Spleen (tissue), 11 donors: Measurements from ENCODE around the gene SLC39A13. TPM values are rescaled to one million over a fixed set of nuclear protein-coding genes. Genes with fewer than 3 reads are reported as not detected.

Experiments
- DNase-seq: peaks from one replicate; pipeline ENCODE4 v3.0.0-alpha.2; 2020
- H3K27ac ChIP-seq, 8 donors: fragments of 200-600 bp; sonication (generic) in 7 of 8; 1 replicate in 4 of 8; 2 replicates in 4 of 8; pipeline versions ENCODE4 v1.5.0 to v1.8.0; 2016 to 2021; ENCODE audit warnings: inconsistent platforms in 4 of 8, mild to moderate bottlenecking in 4 of 8, moderate library complexity in 1 of 8
- H3K27me3 ChIP-seq, 7 donors: fragments of 200-600 bp; sonication (generic) in 6 of 7; replicated peaks in 1 of 7; 1 replicate in 4 of 7; 2 replicates in 3 of 7; pipeline versions ENCODE4 v1.5.0 to v1.8.0; 2016 to 2021; ENCODE audit warnings: inconsistent platforms in 3 of 7, mild to moderate bottlenecking in 1 of 7
- H3K36me3 ChIP-seq, 6 donors: fragments of 200-600 bp; sonication (generic) in 5 of 6; 1 replicate in 4 of 6; 2 replicates in 2 of 6; pipeline versions ENCODE4 v1.5.0 to v1.8.0; 2016 to 2021; ENCODE audit warnings: inconsistent platforms in 2 of 6
- H3K4me1 ChIP-seq, 6 donors: fragments of 200-600 bp; sonication (generic) in 5 of 6; 1 replicate in 3 of 6; 2 replicates in 3 of 6; pipeline versions ENCODE4 v1.5.0 to v1.8.0; 2016 to 2021; ENCODE audit warnings: inconsistent platforms in 3 of 6
- H3K4me3 ChIP-seq, 8 donors: fragments of 200-600 bp; sonication (generic) in 7 of 8; 1 replicate in 4 of 8; 2 replicates in 4 of 8; pipeline versions ENCODE4 v1.5.0 to v1.8.0; 2016 to 2021; ENCODE audit warnings: inconsistent platforms in 4 of 8, mild to moderate bottlenecking in 4 of 8, moderate library complexity in 2 of 8
- H3K9me3 ChIP-seq, 8 donors: fragments of 200-600 bp; sonication (generic) in 7 of 8; 1 replicate in 4 of 8; 2 replicates in 4 of 8; pipeline versions ENCODE4 v1.5.0 to v1.8.0; 2016 to 2021; ENCODE audit warnings: inconsistent platforms in 4 of 8
- POLR2A ChIP-seq, 3 donors: fragments of 450-650 bp; IDR thresholded peaks; one replicate each; pipeline ENCODE4 v1.5.1; 2017; ENCODE audit warnings: antibody characterized with exemption in 3 of 3, mild to moderate bottlenecking in 1 of 3
- POLR2AphosphoS5 ChIP-seq, 3 donors: sonication (generic); formaldehyde crosslinking; IDR thresholded peaks; one replicate each; pipeline ENCODE4 v1.5.1; 2017; ENCODE audit warnings: antibody characterized with exemption in 3 of 3
- WGBS, 5 donors: extraction: QIAGEN DNeasy Blood & Tissue Kit in 3 of 5; methylation state at CpG; one replicate each; pipeline versions ENCODE4 v1.1.5 to v1.1.7; 2013 to 2018; 5-methylcytosine and 5-hydroxymethylcytosine counted together
- intact Hi-C: fragments of 100-400 bp; cut with DNase I; formaldehyde crosslinking; loops from one replicate; pipeline ENCODE4 v1.15.0; 2023; ENCODE audit warnings: low total_unique reads
- polyA plus RNA-seq, 3 donors: library from polyadenylated mRNA; stranded (reverse); fragments of 200-250 nt; gene quantifications; one replicate each; pipeline ENCODE4 v1.2.1, GENCODE V29; 2013
- total RNA-seq, 7 donors: library from RNA; depleted of rRNA in 3 of 7; stranded (reverse); fragments of >200 nt in 3 of 7; fragmentation: NEBNext Ultra II Directional in 4 of 7; extraction: Animal tissue kit (Norgen Biotek cat#: 25700) in 4 of 7; gene quantifications; one replicate each; pipeline versions ENCODE4 v1.1.0 to v1.2.1, GENCODE V29; 2016 to 2021
- TF ChIP-seq, protein P1 (sequence below), 11 experiments: fragments of 200-600 bp in 7 of 11; fragments of 450-650 bp in 4 of 11; sonication (generic) in 4 of 11; IDR thresholded peaks in 8 of 11; conservative IDR thresholded peaks in 3 of 11; 1 replicate in 7 of 11; 2 replicates in 4 of 11; pipeline versions ENCODE4 v1.4.0 to v1.8.0; 2016 to 2021; ENCODE audit warnings: antibody characterized with exemption in 11 of 11, inconsistent platforms in 4 of 11, mild to moderate bottlenecking in 1 of 11
- donor health status: healthy with polysubstance abuse.
- donor health status: DM: no; HTN: no; CAD: no; lungs with moderate emphysema.
- donor health status: DM: no; HTN: no; CAD: no.
- donor health status: Bipolar disorder and iron deficiency.
- donor health status: healthy.
- donor health status: DM: no; HTN: no; CAD: no.
- donor health status: DM: yes; HTN: yes; CAD: no.

Gene SLC39A13
- total and polyA plus RNA-seq, 10 donors, result 21.7 to 48.4 (median 40.4) TPM

DNA sequence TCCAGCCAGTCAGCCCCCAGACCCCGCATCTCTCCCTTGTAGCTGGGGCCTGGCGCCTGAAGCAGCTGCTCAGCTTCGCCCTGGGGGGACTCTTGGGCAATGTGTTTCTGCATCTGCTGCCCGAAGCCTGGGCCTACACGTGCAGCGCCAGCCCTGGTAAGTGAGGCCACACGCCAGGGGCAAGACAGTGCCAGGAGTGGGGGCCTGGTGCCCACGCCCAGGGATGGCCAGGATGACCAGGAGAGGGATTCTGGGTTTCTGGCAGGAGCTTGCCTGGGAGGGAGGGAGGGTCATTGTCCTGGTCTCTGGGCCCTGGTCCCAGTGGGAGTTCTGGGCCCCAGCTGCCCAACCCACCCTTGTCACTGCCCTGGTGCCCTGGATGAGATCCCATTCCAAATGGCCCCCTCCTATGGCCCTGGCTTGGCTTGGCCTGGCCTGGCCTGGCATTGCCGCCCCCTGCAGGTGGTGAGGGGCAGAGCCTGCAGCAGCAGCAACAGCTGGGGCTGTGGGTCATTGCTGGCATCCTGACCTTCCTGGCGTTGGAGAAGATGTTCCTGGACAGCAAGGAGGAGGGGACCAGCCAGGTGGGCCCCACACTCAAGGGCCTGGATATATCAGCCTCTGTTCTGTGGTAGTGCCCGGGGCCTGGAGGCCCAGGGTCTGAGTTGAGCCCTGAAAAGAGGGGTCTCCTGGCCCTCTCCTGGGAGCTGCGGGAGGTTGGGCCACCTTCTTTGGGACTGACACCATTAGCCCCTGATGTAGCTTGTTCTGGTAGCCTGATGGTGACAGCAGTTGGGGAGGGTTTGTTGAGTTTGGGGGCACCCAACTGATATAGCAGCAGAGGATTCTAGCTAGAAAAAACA lies 3.7 kb downstream of the SLC39A13 start:
- Histone ChIP-seq H3K27me3 (no peaks in the 10 kb centered on the region), H3K36me3 (peaks cover 0 to 70% (median 31%) of the 10 kb centered on the region in 6 donors), H3K9me3 (no peaks in the 10 kb centered on the region), H3K27ac (peak overlapping the region in 4 of 8 donors; percentile 5 to 36 (median 17)), H3K4me3 (no peak overlapping the region), H3K4me1 (peaks cover 14 to 61% (median 44%) of the 10 kb centered on the region in 6 donors)
- 53 to 79% (median 74%) methylated on average over 5 to 12 of the region's 12 CpGs for whole genome bisulfite sequencing, 5 donors
- TF ChIP-seq, protein P1, sequence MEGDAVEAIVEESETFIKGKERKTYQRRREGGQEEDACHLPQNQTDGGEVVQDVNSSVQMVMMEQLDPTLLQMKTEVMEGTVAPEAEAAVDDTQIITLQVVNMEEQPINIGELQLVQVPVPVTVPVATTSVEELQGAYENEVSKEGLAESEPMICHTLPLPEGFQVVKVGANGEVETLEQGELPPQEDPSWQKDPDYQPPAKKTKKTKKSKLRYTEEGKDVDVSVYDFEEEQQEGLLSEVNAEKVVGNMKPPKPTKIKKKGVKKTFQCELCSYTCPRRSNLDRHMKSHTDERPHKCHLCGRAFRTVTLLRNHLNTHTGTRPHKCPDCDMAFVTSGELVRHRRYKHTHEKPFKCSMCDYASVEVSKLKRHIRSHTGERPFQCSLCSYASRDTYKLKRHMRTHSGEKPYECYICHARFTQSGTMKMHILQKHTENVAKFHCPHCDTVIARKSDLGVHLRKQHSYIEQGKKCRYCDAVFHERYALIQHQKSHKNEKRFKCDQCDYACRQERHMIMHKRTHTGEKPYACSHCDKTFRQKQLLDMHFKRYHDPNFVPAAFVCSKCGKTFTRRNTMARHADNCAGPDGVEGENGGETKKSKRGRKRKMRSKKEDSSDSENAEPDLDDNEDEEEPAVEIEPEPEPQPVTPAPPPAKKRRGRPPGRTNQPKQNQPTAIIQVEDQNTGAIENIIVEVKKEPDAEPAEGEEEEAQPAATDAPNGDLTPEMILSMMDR (IDR thresholded peaks at IDR 0.05 in 8 of 11, conservative IDR thresholded peaks at IDR 0.05 in 3 of 11), result peak; percentile 59 to 94 (median 84)
- TF ChIP-seq POLR2AphosphoS5 (IDR thresholded peaks at IDR 0.05) (peak; percentile 62 to 85 (median 66)), POLR2A (IDR thresholded peaks at IDR 0.05) (no peak)
- intact Hi-C loops, result loop anchor here (2.0 kb wide), 1 partner anchor 39 kb away; no protein-coding TSS in a partner anchor
- DNase-seq, result peak; percentile 93

DNA sequence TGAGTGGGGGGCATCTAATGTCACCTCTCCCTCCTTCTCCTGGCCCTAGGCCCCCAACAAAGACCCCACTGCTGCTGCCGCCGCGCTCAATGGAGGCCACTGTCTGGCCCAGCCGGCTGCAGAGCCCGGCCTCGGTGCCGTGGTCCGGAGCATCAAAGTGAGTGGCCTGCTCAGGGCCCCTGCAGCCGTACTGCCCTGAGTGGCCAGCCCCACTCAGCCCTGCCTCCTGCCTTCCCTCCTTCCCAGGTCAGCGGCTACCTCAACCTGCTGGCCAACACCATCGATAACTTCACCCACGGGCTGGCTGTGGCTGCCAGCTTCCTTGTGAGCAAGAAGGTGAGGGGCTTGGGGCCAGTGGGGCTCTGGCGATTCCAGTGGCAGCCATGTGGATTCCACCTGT lies 5.0 kb downstream of the SLC39A13 start:
- Histone ChIP-seq H3K4me1 (peaks cover 10 to 57% (median 37%) of the 10 kb centered on the region in 6 donors), H3K27ac (no peak overlapping the region), H3K27me3 (no peaks in the 10 kb centered on the region), H3K36me3 (peaks cover 0 to 82% (median 41%) of the 10 kb centered on the region in 6 donors), H3K9me3 (no peaks in the 10 kb centered on the region), H3K4me3 (no peak overlapping the region)
- WGBS, 5 donors, result 90 to 96% (median 96%) methylated on average over 13 of the region's 13 CpGs
- TF ChIP-seq POLR2AphosphoS5 (IDR thresholded peaks at IDR 0.05), result peak in 1 of 3 donors; percentile 41
- TF ChIP-seq POLR2A (IDR thresholded peaks at IDR 0.05), result no peak
- TF ChIP-seq, protein P1 (IDR thresholded peaks at IDR 0.05 in 8 of 11, conservative IDR thresholded peaks at IDR 0.05 in 3 of 11), result no peak
- no peak for DNase-seq
- intact Hi-C loops, result loop anchor here (2.0 kb wide), 1 partner anchor 41 kb away; no protein-coding TSS in a partner anchor

DNA sequence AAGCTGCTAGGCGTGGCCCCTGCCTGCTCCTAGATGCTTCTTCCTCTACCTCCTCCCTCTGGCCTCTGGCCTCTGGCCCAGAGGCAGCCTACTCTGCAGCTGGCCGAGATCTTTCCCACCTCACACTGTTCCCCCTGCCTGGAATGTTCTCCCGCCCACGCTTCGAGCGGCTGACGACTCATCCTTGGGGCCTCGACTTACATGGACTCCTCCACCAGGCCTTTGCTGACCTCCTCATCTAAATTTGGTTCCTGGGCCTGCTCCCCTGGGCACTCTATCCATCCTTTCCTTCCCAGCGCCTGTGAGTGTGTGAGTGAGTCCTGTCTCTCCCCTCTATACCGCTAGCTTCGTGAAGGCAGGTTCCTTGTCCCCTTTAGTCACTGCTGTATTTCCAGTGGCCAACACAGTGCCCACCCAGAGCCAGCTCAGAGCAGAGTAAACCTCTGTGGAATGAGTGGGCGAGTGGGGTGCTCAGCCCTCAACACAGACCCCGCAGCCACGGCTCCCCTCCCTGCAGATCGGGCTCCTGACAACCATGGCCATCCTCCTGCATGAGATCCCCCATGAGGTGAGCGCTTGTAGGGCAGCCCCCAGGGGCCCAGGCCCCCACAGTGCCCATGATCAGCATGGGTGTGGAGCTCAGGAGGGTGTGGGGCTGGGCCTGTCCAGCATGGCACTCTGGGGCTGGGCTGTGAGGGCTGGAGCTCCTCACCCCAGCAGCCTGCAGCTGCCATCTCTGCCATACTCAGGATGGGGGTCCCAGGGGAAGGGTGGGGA lies 5.7 kb downstream of the SLC39A13 start:
- 81 to 94% (median 91%) methylated on average over 14 to 16 of the region's 16 CpGs for WGBS, 5 donors
- H3K27me3 ChIP-seq, result no peaks in the 10 kb centered on the region
- H3K4me3 ChIP-seq, result no peak overlapping the region
- peak in 1 of 3 donors; percentile 22 for TF ChIP-seq POLR2AphosphoS5 (IDR thresholded peaks at IDR 0.05)
- TF ChIP-seq, protein P1 (IDR thresholded peaks at IDR 0.05 in 8 of 11, conservative IDR thresholded peaks at IDR 0.05 in 3 of 11), result no peak
- no peaks in the 10 kb centered on the region for H3K9me3 ChIP-seq
- H3K36me3 ChIP-seq, result peaks cover 0 to 90% (median 48%) of the 10 kb centered on the region in 6 donors
- no peak overlapping the region for H3K27ac ChIP-seq
- no peak for DNase-seq
- peaks cover 6 to 51% (median 32%) of the 10 kb centered on the region in 6 donors for H3K4me1 ChIP-seq
- intact Hi-C loops, result loop anchor here (2.0 kb wide), 1 partner anchor 41 kb away; no protein-coding TSS in a partner anchor
